ENCODE data around the gene MRPS26.
"Not testable (repeated sequence)": the region's sequence is repeated elsewhere in the genome, so short reads cannot be mapped to it uniquely, and the experiment has no call there.

Gene MRPS26

DNA sequence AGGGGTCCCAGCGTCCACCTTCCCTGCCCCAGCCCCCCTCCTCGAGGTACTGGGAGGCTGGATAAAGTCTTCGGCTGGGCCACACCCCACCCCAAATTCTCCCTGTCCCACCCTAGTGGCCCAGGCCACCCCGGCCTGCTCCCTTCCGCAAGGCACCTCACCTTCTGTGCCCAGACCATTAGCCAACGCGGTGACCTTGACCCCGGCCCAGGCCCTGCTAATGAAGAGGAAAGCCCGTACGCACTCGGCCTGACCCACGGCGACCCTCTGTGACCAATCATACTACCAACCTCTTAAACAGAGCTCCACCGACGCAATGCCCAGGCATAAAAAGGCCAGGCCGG, 25.4 kb downstream of the MRPS26 start:
- DNase-seq (ENCODE audit: low read depth), result no peak
- TF ChIP-seq, protein P1, sequence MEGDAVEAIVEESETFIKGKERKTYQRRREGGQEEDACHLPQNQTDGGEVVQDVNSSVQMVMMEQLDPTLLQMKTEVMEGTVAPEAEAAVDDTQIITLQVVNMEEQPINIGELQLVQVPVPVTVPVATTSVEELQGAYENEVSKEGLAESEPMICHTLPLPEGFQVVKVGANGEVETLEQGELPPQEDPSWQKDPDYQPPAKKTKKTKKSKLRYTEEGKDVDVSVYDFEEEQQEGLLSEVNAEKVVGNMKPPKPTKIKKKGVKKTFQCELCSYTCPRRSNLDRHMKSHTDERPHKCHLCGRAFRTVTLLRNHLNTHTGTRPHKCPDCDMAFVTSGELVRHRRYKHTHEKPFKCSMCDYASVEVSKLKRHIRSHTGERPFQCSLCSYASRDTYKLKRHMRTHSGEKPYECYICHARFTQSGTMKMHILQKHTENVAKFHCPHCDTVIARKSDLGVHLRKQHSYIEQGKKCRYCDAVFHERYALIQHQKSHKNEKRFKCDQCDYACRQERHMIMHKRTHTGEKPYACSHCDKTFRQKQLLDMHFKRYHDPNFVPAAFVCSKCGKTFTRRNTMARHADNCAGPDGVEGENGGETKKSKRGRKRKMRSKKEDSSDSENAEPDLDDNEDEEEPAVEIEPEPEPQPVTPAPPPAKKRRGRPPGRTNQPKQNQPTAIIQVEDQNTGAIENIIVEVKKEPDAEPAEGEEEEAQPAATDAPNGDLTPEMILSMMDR (IDR thresholded peaks at IDR 0.05; ENCODE audit: control insufficient read depth, extremely low read depth, insufficient read depth), result no peak
- no peak overlapping the region for H3K4me3 ChIP-seq (ENCODE audit: low read depth, low read length)

DNA sequence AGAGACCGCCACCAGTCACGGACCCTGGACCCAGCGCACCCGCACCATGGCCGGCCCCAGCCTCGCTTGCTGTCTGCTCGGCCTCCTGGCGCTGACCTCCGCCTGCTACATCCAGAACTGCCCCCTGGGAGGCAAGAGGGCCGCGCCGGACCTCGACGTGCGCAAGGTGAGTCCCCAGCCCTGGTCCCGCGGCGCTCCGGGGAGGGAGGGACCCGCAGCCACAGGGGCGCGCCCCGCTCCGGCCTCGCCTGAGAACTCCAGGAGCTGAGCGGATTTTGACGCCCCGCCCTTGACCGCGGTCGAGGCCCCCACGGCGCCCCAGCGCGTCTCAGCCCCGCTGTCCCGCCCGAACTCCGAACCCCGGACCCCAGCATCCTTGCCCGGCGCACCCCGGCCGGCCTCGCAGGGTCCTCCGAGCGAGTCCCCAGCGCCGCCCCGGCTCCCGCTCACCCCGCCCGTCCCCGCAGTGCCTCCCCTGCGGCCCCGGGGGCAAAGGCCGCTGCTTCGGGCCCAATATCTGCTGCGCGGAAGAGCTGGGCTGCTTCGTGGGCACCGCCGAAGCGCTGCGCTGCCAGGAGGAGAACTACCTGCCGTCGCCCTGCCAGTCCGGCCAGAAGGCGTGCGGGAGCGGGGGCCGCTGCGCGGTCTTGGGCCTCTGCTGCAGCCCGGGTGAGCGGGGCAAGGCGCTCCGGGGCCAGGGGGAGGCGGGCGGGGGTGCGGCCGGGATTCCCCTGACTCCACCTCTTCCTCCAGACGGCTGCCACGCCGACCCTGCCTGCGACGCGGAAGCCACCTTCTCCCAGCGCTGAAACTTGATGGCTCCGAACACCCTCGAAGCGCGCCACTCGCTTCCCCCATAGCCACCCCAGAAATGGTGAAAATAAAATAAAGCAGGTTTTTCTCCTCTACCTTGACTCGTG, 26.0 kb downstream of the MRPS26 start, which contains the start of gene OXT:
Gene OXT (plus strand): TSS at position 11 of the 920 bp plus-strand sequence. CDS start 36 bp downstream, at position 47.
- no peak within 1 kb of the TSS for H3K4me3 ChIP-seq (ENCODE audit: low read depth, low read length)
- no peak for DNase-seq (ENCODE audit: low read depth)
- TF ChIP-seq, protein P1 (IDR thresholded peaks at IDR 0.05; ENCODE audit: control insufficient read depth, extremely low read depth, insufficient read depth), result no peak

DNA sequence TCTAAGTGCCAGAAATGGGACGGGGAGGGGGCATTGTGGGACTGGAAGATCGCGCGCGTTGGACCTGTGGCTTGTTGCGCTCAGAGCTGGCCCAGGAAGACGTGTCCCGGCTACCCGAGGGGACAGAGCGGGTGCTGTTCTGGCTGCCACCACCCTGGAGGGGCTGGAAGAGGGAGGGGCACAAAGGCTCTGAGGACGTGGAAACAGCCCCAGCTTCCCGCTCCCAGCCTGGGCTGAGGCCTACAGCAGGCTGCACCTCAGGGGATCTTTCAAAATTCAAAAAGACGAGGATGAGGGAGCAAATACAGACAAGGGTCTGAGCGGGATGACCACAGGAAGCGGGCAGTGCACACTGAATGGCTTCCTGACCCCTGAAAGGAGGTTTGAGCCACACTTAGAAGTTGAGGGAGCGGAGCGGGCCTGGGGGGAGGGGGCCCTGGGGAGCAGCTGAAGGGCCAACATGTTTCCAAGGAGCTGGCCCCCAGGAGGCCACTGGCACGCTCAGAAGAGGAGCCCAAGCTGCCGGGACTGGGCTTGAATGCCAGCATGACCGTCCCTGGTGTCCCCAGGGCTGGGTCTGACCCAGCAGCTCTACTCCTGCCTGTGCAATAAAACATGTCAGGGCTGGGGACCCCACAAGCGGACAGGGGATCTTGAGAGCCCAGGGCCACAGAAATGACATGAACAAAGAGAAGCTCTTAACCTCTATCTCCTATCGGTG, 26.8 kb downstream of the MRPS26 start:
- no peak overlapping the region for H3K4me3 ChIP-seq (ENCODE audit: low read depth, low read length)
- DNase-seq (ENCODE audit: low read depth), result no peak
- TF ChIP-seq, protein P1 (IDR thresholded peaks at IDR 0.05; ENCODE audit: control insufficient read depth, extremely low read depth, insufficient read depth), result no peak

DNA sequence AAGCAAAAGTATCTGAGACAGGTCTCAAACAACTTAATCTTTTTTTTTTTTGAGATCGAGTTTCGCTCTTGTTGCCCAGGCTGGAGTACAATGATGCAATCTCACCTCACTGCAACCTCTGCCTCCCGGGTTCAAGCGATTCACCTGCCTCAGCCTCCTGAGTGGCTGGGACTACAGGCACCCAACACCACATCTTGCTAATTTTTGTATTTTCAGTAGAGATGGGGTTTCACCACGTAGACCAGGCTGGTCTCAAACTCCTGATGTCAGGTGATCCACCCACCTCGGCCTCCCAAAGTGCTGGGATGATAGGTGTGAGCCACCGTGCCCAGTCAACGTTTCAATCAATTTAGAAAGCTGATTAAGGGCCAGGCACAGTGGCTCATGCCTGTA, 27.4 kb downstream of the MRPS26 start:
- not testable (repeated sequence) for DNase-seq (ENCODE audit: low read depth); H3K4me3 ChIP-seq (ENCODE audit: low read depth, low read length)

DNA sequence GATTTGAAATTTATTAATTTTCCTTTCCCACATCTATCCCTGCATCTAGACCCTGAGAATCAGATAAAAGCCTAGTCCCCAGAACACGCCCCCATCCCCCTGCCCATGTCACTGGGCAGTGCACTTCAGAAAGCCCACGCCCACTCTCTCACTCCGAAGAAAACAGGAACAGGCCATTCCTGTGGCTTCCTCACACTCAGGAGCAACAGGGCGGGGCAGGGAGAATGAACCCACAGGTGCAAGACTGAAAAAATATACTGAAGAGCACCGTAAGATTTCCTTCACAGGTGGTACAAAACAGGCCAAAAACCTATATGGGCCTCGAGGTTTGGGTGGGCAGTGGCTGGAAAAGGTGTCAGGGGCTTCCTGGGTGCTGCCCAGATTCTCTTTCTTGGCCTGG, 29.0 kb downstream of the MRPS26 start:
- TF ChIP-seq, protein P1 (IDR thresholded peaks at IDR 0.05; ENCODE audit: control insufficient read depth, extremely low read depth, insufficient read depth), result no peak
- no peak for DNase-seq (ENCODE audit: low read depth)
- H3K4me3 ChIP-seq (ENCODE audit: low read depth, low read length), result no peak overlapping the region

DNA sequence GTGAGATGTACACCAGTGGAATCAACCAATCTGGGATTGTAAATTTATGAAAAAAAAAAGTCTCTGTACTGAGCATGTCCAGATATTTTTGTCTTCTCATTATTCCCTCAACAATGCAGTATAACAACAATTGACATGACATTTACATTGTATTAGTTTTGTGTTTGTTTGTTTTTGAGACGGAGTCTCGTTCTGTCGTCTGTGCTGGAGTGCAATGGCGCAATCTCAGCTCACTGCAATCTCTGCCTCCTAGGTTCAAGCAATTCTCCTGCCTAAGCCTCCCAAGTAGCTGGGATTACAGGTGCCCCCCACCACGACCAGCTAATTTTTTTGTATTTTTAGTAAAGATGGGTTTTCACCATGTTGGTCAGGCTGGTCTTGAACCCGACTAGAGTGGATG, 29.5 kb downstream of the MRPS26 start:
- H3K4me3 ChIP-seq (ENCODE audit: low read depth, low read length); DNase-seq (ENCODE audit: low read depth): not testable (repeated sequence)

DNA sequence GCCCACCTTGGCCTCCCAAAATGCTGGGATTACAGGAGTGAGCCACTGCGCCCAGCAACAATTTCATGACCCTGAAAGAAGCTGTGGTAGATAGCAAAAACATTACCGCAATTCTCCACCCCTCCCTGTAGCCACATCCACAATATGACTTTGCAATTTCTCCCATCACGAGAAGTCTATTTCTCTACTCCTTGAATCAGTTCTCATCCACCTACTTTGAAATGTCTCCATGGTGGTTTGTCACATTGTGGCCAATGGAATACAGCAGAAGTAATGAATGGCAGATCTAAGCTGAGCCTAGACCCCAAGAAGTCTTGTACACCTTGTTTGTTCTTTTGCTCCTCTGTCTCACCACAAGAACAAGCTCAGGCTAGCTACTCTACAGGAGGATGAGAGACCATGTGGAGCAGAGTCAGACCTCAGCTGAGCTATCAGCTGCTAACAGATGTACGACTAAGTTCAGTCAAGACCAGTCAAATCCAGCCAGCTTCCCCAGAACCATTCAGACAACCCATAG, 31.8 kb downstream of the MRPS26 start:
- no peak for DNase-seq (ENCODE audit: low read depth)
- TF ChIP-seq, protein P1 (IDR thresholded peaks at IDR 0.05; ENCODE audit: control insufficient read depth, extremely low read depth, insufficient read depth), result no peak
- no peak overlapping the region for H3K4me3 ChIP-seq (ENCODE audit: low read depth, low read length)

All from LNCaP clone FGC (cell line).